SH-SY5Y (cell line): ENCODE results near the gene PLA2G3.

Experiments
- GATA2 ChIP-seq: IDR thresholded peaks from 2 replicates; pipeline ENCODE4 v1.6.1; 2011; ENCODE audit warnings: mild to moderate bottlenecking, low read depth, low read length
- GATA3 ChIP-seq: IDR thresholded peaks from 2 replicates; pipeline ENCODE4 v1.6.1; 2011; ENCODE audit warnings: low read depth, mild to moderate bottlenecking, low read length, moderate library complexity

- TF ChIP-seq GATA3 (no peak), GATA2 (no peak)
These were observed 2.7 kb upstream of the PLA2G3 start for GRCh38 chr22:31143038-31143437.
